Fibroblast of the aortic adventitia (primary cell): ENCODE measurements around the gene LONP1. TPM values are rescaled to one million over a fixed set of nuclear protein-coding genes. Genes with fewer than 3 reads are reported as not detected.
A peak's percentile ranks its signal among the peaks of the same experiment; 100 is the strongest.
"Not testable (repeated sequence)": the region's sequence is repeated elsewhere in the genome, so short reads cannot be mapped to it uniquely, and the experiment has no call there.

Experiments
- DNase-seq: peaks from one replicate; pipeline ENCODE4 v3.0.0-alpha.2; 2010; ENCODE audit warnings: low read depth
- H3K4me3 ChIP-seq: 2 replicates; pipeline ENCODE4 v1.5.1; 2011; ENCODE audit warnings: low read depth, mild to moderate bottlenecking, control low read depth, low read length, moderate library complexity
- CTCF ChIP-seq: IDR thresholded peaks from 2 replicates; pipeline ENCODE4 v1.5.1; 2011; ENCODE audit warnings: mild to moderate bottlenecking, low read length, control low read depth, inconsistent platforms; ENCODE audit not compliant: insufficient read depth
- total RNA-seq: library from RNA; depleted of rRNA; stranded (reverse); fragments of >200 nt; gene quantifications from 2 replicates; pipeline ENCODE4 v1.2.3, GENCODE V29; 2012; ENCODE audit warnings: low replicate concordance

The LONP1 gene
- total RNA-seq, 1 donor, result 80.3 TPM

- no peak for TF ChIP-seq CTCF
- peak overlapping the region; percentile 93 for H3K4me3 ChIP-seq
- DNase-seq, result peak; percentile 27
Observed at GRCh38 chr19:5691822-5692722, 27.9 kb downstream of the LONP1 start.

- TF ChIP-seq CTCF, result no peak
- DNase-seq, result peak; percentile 78
- H3K4me3 ChIP-seq, result peak overlapping the region; percentile 93
Observed at GRCh38 chr19:5690955-5691821, 28.8 kb downstream of the LONP1 start.

- DNase-seq, result peak; percentile 95
- peak; percentile 96 for TF ChIP-seq CTCF
- H3K4me3 ChIP-seq, result peak within 1 kb of the TSS; percentile 93
Observed at GRCh38 chr19:5690125-5690954, 29.6 kb downstream of the LONP1 start, which contains the start of gene RPL36. TSS of gene RPL36 (plus strand) at chr19:5690295. CDS start at chr19:5690508, 213 bp downstream.

- not testable (repeated sequence) for DNase-seq, H3K4me3 ChIP-seq
Observed at GRCh38 chr19:5688262-5688881, 31.6 kb downstream of the LONP1 start.

GRCh38 chr19:5687360-5688198 is 32.4 kb downstream of the LONP1 start:
- H3K4me3 ChIP-seq, result peak overlapping the region; percentile 60
- no peak for DNase-seq
- TF ChIP-seq CTCF, result no peak

GRCh38 chr19:5686647-5687359 is 33.1 kb downstream of the LONP1 start:
- TF ChIP-seq CTCF, result peak; percentile 90
- peak; percentile 90 for DNase-seq
- H3K4me3 ChIP-seq, result peak overlapping the region; percentile 70
